Caco-2 (cell line): ENCODE measurements around the gene TNS1. TPM values are rescaled to one million over a fixed set of nuclear protein-coding genes. Genes with fewer than 3 reads are reported as not detected.

Experiments used
- BruUV-seq: library from RNA; stranded (reverse); fragments of 400-500 nt; replicated peaks from 2 replicates; lab custom pipeline; 2021; lab: Mats Ljungman, UMichigan
- CTCF ChIA-PET: fragments of 300-600 bp; sonication (Branson Sonifier 250); formaldehyde crosslinking; loops from one replicate; lab custom pipeline; 2022; ENCODE audit warnings: antibody characterized with exemption; lab: Charles Lee
- POLR2A ChIA-PET: fragments of 300-600 bp; sonication (Branson Sonifier 250); formaldehyde crosslinking; loops from one replicate; lab custom pipeline; 2022; ENCODE audit warnings: antibody characterized with exemption; lab: Charles Lee
- DNase-seq, 2 experiments: peaks; one replicate each; pipeline versions ENCODE4 v3.0.0 to v3.0.0-alpha.2; 2020 to 2022
- H3K27me3 ChIP-seq: replicated peaks from 2 replicates; pipeline ENCODE4 v1.6.0; 2011; ENCODE audit warnings: low read length; ENCODE audit not compliant: control insufficient read depth, insufficient read depth
- H3K36me3 ChIP-seq: 2 replicates; pipeline ENCODE4 v1.5.1; 2011; ENCODE audit warnings: low read length; ENCODE audit not compliant: control insufficient read depth, insufficient read depth
- H3K4me1 ChIP-seq: fragments of 250-450 bp; sonication (Bioruptor Pico); 2 replicates; pipeline ENCODE4 v1.5.1; 2020; ENCODE audit warnings: mild to moderate bottlenecking
- H3K4me3 ChIP-seq: 2 replicates; pipeline ENCODE4 v1.5.1; 2011; ENCODE audit warnings: low read depth, mild to moderate bottlenecking, control low read depth, low read length
- H3K9me3 ChIP-seq: fragments of 250-450 bp; sonication (Bioruptor Pico); 2 replicates; pipeline ENCODE4 v1.5.1; 2020; ENCODE audit warnings: mild to moderate bottlenecking, moderate library complexity
- H3K27ac Mint-ChIP-seq: one replicate; pipeline ENCODE4 v1.8.0; 2022; ENCODE audit warnings: mixed read lengths; ENCODE audit not compliant: unreplicated experiment
- H3K27me3 Mint-ChIP-seq: one replicate; pipeline ENCODE4 v1.8.0; 2022; ENCODE audit warnings: mixed read lengths; ENCODE audit not compliant: insufficient read depth, unreplicated experiment
- H3K36me3 Mint-ChIP-seq: one replicate; pipeline ENCODE4 v1.8.0; 2022; ENCODE audit warnings: mild to moderate bottlenecking, mixed read lengths; ENCODE audit not compliant: insufficient read depth, unreplicated experiment
- H3K4me1 Mint-ChIP-seq: one replicate; pipeline ENCODE4 v1.8.0; 2022; ENCODE audit warnings: low read depth, mixed read lengths; ENCODE audit not compliant: unreplicated experiment
- H3K4me3 Mint-ChIP-seq: one replicate; pipeline ENCODE4 v1.8.0; 2022; ENCODE audit warnings: mild to moderate bottlenecking, moderate library complexity, mixed read lengths; ENCODE audit not compliant: unreplicated experiment
- H3K9me3 Mint-ChIP-seq: one replicate; pipeline ENCODE4 v1.8.0; 2022; ENCODE audit warnings: mixed read lengths; ENCODE audit not compliant: unreplicated experiment
- CTCF ChIP-seq, 2 experiments: fragments of 200-600 bp in 1 of 2; IDR thresholded peaks; 1 replicate in 1 of 2; 2 replicates in 1 of 2; pipeline versions ENCODE4 v1.5.1 to v1.8.0; 2011 to 2022; ENCODE audit warnings: antibody characterized with exemption in 1 of 2, control low read depth in 1 of 2, inconsistent platforms in 1 of 2, low read depth in 1 of 2, low read length in 1 of 2, mild to moderate bottlenecking in 1 of 2, moderate library complexity in 1 of 2; ENCODE audit not compliant: insufficient read depth in 1 of 2, severe bottlenecking in 1 of 2, unreplicated experiment in 1 of 2
- intact Hi-C: fragments of 100-400 bp; cut with micrococcal nuclease; formaldehyde crosslinking; loops from one replicate; pipeline ENCODE4 v1.10.0; 2022; ENCODE audit not compliant: unreplicated experiment
- total RNA-seq: library from RNA; stranded (reverse); gene quantifications from 2 replicates; pipeline ENCODE4 v1.2.3, GENCODE V29; 2022

Gene TNS1
- total RNA-seq, 1 experiment from 2014 or later, result 16.1 TPM

- no peaks in the 10 kb centered on the region for H3K4me1 Mint-ChIP-seq
- H3K4me1 ChIP-seq, result no peaks in the 10 kb centered on the region
- no peaks in the 10 kb centered on the region for H3K9me3 Mint-ChIP-seq
- peaks cover 8% of the 10 kb centered on the region for H3K9me3 ChIP-seq
- no peak overlapping the region for H3K4me3 Mint-ChIP-seq
- H3K27ac Mint-ChIP-seq, result no peak overlapping the region
- ChIA-PET POLR2A (no interaction called here), CTCF (no interaction called here)
- no peaks in the 10 kb centered on the region for H3K27me3 Mint-ChIP-seq
- H3K36me3 ChIP-seq, result no peaks in the 10 kb centered on the region
- no peaks in the 10 kb centered on the region for H3K27me3 ChIP-seq
- TF ChIP-seq CTCF (IDR thresholded peaks at IDR 0.05; ENCODE audit: insufficient read depth in 1 of 2, low read depth in 1 of 2, low read length in 1 of 2, severe bottlenecking in 1 of 2, unreplicated experiment in 1 of 2), result no peak
- DNase-seq, result no peak
- no TSS peak for BruUV-seq
- intact Hi-C loops, result no loop called here
- H3K4me3 ChIP-seq, result no peak overlapping the region
- no peaks in the 10 kb centered on the region for H3K36me3 Mint-ChIP-seq
Measured at GRCh38 chr2:217843324-217843723, 159.5 kb downstream of the TNS1 start.

GRCh38 chr2:217842017-217842416 lies 160.8 kb downstream of the TNS1 start:
- intact Hi-C loops, result no loop called here
- CTCF ChIA-PET, result no interaction called here

GRCh38 chr2:217840522-217840921 lies 162.3 kb downstream of the TNS1 start:
- H3K4me1 Mint-ChIP-seq, result no peaks in the 10 kb centered on the region
- Histone ChIP-seq H3K4me1 (no peaks in the 10 kb centered on the region), H3K36me3 (no peaks in the 10 kb centered on the region), H3K27me3 (no peaks in the 10 kb centered on the region), H3K9me3 (peaks cover 5% of the 10 kb centered on the region), H3K4me3 (no peak overlapping the region)
- no peak for TF ChIP-seq CTCF (IDR thresholded peaks at IDR 0.05; ENCODE audit: insufficient read depth in 1 of 2, low read depth in 1 of 2, low read length in 1 of 2, severe bottlenecking in 1 of 2, unreplicated experiment in 1 of 2)
- H3K9me3 Mint-ChIP-seq, result no peaks in the 10 kb centered on the region
- no TSS peak for BruUV-seq
- H3K36me3 Mint-ChIP-seq, result peaks cover 4% of the 10 kb centered on the region
- ChIA-PET POLR2A (no interaction called here), CTCF (no interaction called here)
- H3K4me3 Mint-ChIP-seq, result no peak overlapping the region
- no peak for DNase-seq
- H3K27ac Mint-ChIP-seq, result no peak overlapping the region
- no peaks in the 10 kb centered on the region for H3K27me3 Mint-ChIP-seq
- intact Hi-C loops, result no loop called here

More at GRCh38 chr2:217842017-217842416, 160.8 kb downstream of the TNS1 start:
- H3K4me1 Mint-ChIP-seq, result no peaks in the 10 kb centered on the region
- no peak for TF ChIP-seq CTCF (IDR thresholded peaks at IDR 0.05; ENCODE audit: insufficient read depth in 1 of 2, low read depth in 1 of 2, low read length in 1 of 2, severe bottlenecking in 1 of 2, unreplicated experiment in 1 of 2)
- POLR2A ChIA-PET, result no interaction called here
- no peak for DNase-seq
- Histone ChIP-seq H3K27me3 (no peaks in the 10 kb centered on the region), H3K9me3 (peaks cover 8% of the 10 kb centered on the region), H3K4me1 (no peaks in the 10 kb centered on the region), H3K4me3 (no peak overlapping the region), H3K36me3 (no peaks in the 10 kb centered on the region)
- no peak overlapping the region for H3K27ac Mint-ChIP-seq
- H3K27me3 Mint-ChIP-seq, result no peaks in the 10 kb centered on the region
- H3K36me3 Mint-ChIP-seq, result no peaks in the 10 kb centered on the region
- H3K9me3 Mint-ChIP-seq, result no peaks in the 10 kb centered on the region
- BruUV-seq, result no TSS peak
- no peak overlapping the region for H3K4me3 Mint-ChIP-seq
